HG03060 (cell line): ENCODE results near the gene SCGB2B2.
"Not testable (repeated sequence)": the region's sequence is repeated elsewhere in the genome, so short reads cannot be mapped to it uniquely, and the experiment has no call there.

Experiments used
- ATAC-seq: cut with Tn5 transposase; IDR thresholded peaks from one replicate; pipeline ENCODE4 v1.9.1; 2021; ENCODE audit warnings: low read depth, moderate number of reproducible peaks; ENCODE audit not compliant: unreplicated experiment

Gene SCGB2B2

GRCh38 chr19:34676697-34677385, at the start of gene SCGB2B2:
Gene SCGB2B2, minus strand, starts transcription at chr19:34677159. Its CDS starts 82,596 bp downstream, at chr19:34594563.
- peak; percentile 39 for ATAC-seq

- ATAC-seq, result no peak
Observed at GRCh38 chr19:34725400-34725799, 48.4 kb upstream of the SCGB2B2 start.

- ATAC-seq, result no peak
Observed at GRCh38 chr19:34722353-34722752, 45.4 kb upstream of the SCGB2B2 start.

GRCh38 chr19:34715357-34715756, 38.4 kb upstream of the SCGB2B2 start:
- ATAC-seq, result no peak

GRCh38 chr19:34713262-34713637, 36.3 kb upstream of the SCGB2B2 start:
- ATAC-seq, result no peak

- no peak for ATAC-seq
Observed at GRCh38 chr19:34712395-34713261, 35.7 kb upstream of the SCGB2B2 start.

GRCh38 chr19:34711890-34712289, 34.9 kb upstream of the SCGB2B2 start:
- no peak for ATAC-seq

GRCh38 chr19:34707661-34708060, 30.7 kb upstream of the SCGB2B2 start:
- no peak for ATAC-seq

GRCh38 chr19:34692549-34692948, 15.6 kb upstream of the SCGB2B2 start:
- ATAC-seq, result no peak

GRCh38 chr19:34690372-34690771, 13.4 kb upstream of the SCGB2B2 start:
- ATAC-seq, result no peak

- no peak for ATAC-seq
Observed at GRCh38 chr19:34688592-34688991, 11.6 kb upstream of the SCGB2B2 start.

- no peak for ATAC-seq
Observed at GRCh38 chr19:34687348-34687747, 10.4 kb upstream of the SCGB2B2 start.

- no peak for ATAC-seq
Observed at GRCh38 chr19:34686455-34686854, 9.5 kb upstream of the SCGB2B2 start.

GRCh38 chr19:34685266-34685665, 8.3 kb upstream of the SCGB2B2 start:
- not testable (repeated sequence) for ATAC-seq

- no peak for ATAC-seq
Observed at GRCh38 chr19:34681478-34681877, 4.5 kb upstream of the SCGB2B2 start.

- no peak for ATAC-seq
Observed at GRCh38 chr19:34678421-34678820, 1.5 kb upstream of the SCGB2B2 start.

- ATAC-seq, result no peak
Observed at GRCh38 chr19:34678085-34678412, 1.1 kb upstream of the SCGB2B2 start.

- ATAC-seq, result peak; percentile 88
Observed at GRCh38 chr19:34677386-34678084, 576 bp upstream of the SCGB2B2 start, which contains the start of gene ZNF302. Gene ZNF302, plus strand, starts transcription at chr19:34677678. Its CDS starts 1,127 bp downstream, at chr19:34678805.

GRCh38 chr19:34675919-34676318, 1.0 kb downstream of the SCGB2B2 start:
- no peak for ATAC-seq

GRCh38 chr19:34675250-34675649, 1.7 kb downstream of the SCGB2B2 start:
- no peak for ATAC-seq

- ATAC-seq, result no peak
Observed at GRCh38 chr19:34673590-34673989, 3.4 kb downstream of the SCGB2B2 start.
